Inflammatory macrophage treated with lipopolysaccharide for 1 hour (primary cell): ENCODE results near the gene GALNTL6.

Source experiments
- DNase-seq, 2 donors: peaks; one replicate each; pipeline ENCODE4 v3.0.0-alpha.2; 2020 to 2022

The GALNTL6 gene

GRCh38 chr4:172599554-172599953, 786.4 kb downstream of the GALNTL6 start:
- no peak for DNase-seq

GRCh38 chr4:172601195-172601594, 788.0 kb downstream of the GALNTL6 start:
- DNase-seq = no peak

GRCh38 chr4:172619218-172619617, 806.0 kb downstream of the GALNTL6 start:
- no peak for DNase-seq

GRCh38 chr4:172619798-172620197, 806.6 kb downstream of the GALNTL6 start:
- DNase-seq = no peak

GRCh38 chr4:172628263-172628662, 815.1 kb downstream of the GALNTL6 start:
- DNase-seq = no peak

GRCh38 chr4:172630280-172630679, 817.1 kb downstream of the GALNTL6 start:
- DNase-seq = no peak

GRCh38 chr4:172631832-172632231, 818.6 kb downstream of the GALNTL6 start:
- DNase-seq = no peak

GRCh38 chr4:172648471-172648870, 835.3 kb downstream of the GALNTL6 start:
- no peak for DNase-seq

- no peak for DNase-seq
Observed at GRCh38 chr4:172649143-172649542, 835.9 kb downstream of the GALNTL6 start.

- peak; percentile 1 to 3 for DNase-seq
Observed at GRCh38 chr4:172650758-172651530, 837.7 kb downstream of the GALNTL6 start.

GRCh38 chr4:172651961-172652360, 838.8 kb downstream of the GALNTL6 start:
- no peak for DNase-seq

GRCh38 chr4:172652369-172652768, 839.2 kb downstream of the GALNTL6 start:
- no peak for DNase-seq

GRCh38 chr4:172653676-172654075, 840.5 kb downstream of the GALNTL6 start:
- no peak for DNase-seq

- DNase-seq = no peak
Observed at GRCh38 chr4:172654457-172654856, 841.3 kb downstream of the GALNTL6 start.

- no peak for DNase-seq
Observed at GRCh38 chr4:172656055-172656454, 842.9 kb downstream of the GALNTL6 start.

GRCh38 chr4:172657081-172657480, 843.9 kb downstream of the GALNTL6 start:
- DNase-seq = no peak

GRCh38 chr4:172660251-172660650, 847.0 kb downstream of the GALNTL6 start:
- DNase-seq = no peak

- DNase-seq = no peak
Observed at GRCh38 chr4:172662113-172662512, 848.9 kb downstream of the GALNTL6 start.

- no peak for DNase-seq
Observed at GRCh38 chr4:172666711-172667368, 853.6 kb downstream of the GALNTL6 start.

GRCh38 chr4:172674811-172675210, 861.6 kb downstream of the GALNTL6 start:
- DNase-seq = no peak

- no peak for DNase-seq
Observed at GRCh38 chr4:172675232-172675631, 862.0 kb downstream of the GALNTL6 start.

GRCh38 chr4:172680691-172681090, 867.5 kb downstream of the GALNTL6 start:
- no peak for DNase-seq

GRCh38 chr4:172683021-172683420, 869.8 kb downstream of the GALNTL6 start:
- no peak for DNase-seq

- DNase-seq = no peak
Observed at GRCh38 chr4:172686021-172686420, 872.8 kb downstream of the GALNTL6 start.

- no peak for DNase-seq
Observed at GRCh38 chr4:172688534-172688933, 875.3 kb downstream of the GALNTL6 start.
